Glomerular endothelial cell (primary cell): ENCODE data around the gene SCAPER. TPM values are rescaled to one million over a fixed set of nuclear protein-coding genes. Genes with fewer than 3 reads are reported as not detected.
"Not testable (repeated sequence)": the region's sequence is repeated elsewhere in the genome, so short reads cannot be mapped to it uniquely, and the experiment has no call there.

Source experiments
- DNase-seq: peaks from one replicate; pipeline ENCODE4 v3.0.0-alpha.2; 2011; ENCODE audit warnings: low read depth, low spot score; ENCODE audit errors: extremely low read depth
- total RNA-seq: library from RNA; depleted of rRNA; stranded (reverse); fragments of >200 nt; gene quantifications from 2 replicates; pipeline ENCODE4 v1.2.3, GENCODE V29; 2015

The SCAPER gene
- total RNA-seq, 1 donor from 2014 or later: 13.8 TPM

GRCh38 chr15:76334438-76335306 is 570.5 kb downstream of the SCAPER start:
- no peak for DNase-seq

DNA sequence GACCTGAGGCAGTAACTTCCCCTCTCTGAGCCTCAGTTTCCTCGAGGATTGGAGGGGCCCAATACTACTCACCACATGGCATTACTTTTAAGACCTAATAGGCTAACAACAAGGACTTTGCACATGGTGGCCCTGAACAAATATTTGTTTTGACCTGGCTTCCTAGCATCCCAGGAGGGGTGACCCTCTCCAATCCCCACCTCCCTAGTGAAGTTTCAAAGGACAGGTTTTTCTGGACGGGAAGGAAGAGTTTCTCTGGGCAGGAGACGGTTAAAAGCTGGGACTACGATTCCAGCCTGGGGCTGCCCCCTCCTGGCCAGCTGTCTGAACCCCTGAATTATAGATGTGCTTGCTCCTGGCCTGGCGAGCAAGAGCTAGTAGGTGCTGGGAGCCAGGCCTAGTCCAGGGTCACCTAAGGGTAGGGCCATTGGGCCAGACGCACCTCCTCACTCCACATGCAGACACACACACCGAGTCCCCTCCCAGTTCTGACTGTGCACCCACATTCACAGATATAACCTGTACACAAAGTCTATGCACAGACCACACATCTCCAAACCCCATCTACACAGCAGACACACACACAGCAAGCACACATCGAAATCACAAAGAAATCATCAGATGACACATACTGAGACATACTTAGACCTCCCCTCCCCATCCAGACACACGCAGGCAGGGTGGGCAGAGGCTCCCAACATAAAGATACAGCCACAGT is 571.3 kb downstream of the SCAPER start:
- DNase-seq: no peak

DNA sequence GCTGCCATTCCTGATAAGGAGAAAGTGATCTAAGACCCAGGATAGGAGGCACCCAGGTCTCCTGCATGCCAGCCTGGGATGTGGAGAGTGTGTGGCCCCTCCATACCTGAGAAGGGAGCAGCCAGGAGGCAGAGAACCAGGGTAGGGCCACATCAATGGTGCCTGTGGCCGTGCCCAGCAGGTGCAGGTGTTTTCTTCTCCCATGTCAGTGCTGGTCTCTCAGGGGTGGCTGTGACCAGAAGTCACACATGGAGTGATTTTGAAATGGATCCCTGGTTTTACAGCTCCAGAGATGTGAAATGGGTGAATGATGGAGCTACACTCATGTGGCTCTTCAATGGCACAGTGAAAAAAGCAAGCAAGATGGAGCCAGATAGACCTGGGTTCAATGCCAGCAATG is 571.8 kb downstream of the SCAPER start:
- no peak for DNase-seq

DNA sequence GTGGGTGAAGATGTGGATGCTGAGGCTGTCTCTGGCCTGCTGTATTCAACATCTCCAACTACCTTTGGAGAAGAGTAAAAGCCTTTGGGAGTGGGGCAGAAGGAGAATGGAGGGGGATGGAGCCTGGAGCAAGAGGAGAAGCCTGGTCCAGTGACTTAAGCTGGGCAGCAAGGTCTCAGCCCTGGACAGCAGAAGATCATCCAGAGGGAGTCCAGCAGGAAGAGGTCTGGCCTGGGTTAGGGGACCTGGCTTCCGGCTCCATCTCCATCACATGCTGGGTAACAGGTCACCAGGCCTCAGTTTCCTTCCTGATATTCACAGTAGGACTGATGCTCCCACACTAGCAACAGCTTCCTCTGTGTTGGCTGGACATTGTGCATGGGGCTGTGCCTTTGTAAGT is 572.3 kb downstream of the SCAPER start:
- no peak for DNase-seq

GRCh38 chr15:76330080-76330680 is 575.0 kb downstream of the SCAPER start:
- DNase-seq: no peak

- no peak for DNase-seq
Measured at GRCh38 chr15:76328958-76329357, 576.2 kb downstream of the SCAPER start.

- DNase-seq: no peak
Measured at GRCh38 chr15:76328106-76328696, 576.9 kb downstream of the SCAPER start.

DNA sequence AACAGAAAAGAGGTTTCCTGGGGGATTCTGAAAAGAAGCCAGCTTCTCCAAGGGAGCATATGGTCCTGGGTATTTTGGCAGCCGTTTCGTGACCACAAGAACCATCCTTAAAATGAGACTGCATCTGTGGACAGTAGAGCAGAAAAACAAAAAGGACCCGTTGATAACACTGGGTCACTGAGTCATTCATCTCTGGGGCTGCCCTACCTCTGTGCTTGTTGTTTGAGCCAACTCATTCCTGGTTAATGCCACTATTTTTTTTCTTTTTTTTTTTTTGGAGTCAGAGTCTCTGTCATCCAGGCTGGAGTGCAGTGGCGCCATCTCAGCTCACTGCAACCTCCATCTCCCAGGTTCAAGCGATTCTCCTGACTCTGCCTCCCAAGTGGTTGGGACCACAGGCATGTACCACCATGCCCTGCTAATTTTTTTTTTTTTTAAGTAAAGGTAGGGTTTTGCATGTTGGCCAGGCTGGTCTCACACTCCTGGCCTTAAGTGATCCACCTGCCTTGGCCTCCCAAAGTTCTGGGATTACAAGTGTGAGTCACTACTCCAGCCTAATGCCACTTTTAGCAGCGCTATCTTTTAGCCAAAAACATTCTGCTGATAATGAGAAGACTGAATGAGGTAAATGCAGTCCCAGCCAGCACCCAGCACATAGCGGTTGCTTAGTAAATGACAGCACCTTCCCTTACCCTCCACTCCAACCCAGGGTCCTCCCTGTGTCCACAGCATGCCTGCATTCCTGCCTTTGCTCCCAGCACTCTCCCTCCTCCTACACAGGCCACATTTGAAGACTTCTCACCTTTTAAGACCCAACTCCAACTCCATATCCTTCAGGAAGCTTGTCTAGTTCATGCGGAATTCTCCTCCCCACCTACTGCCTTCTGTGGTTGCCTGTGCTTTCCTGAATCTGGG is 577.7 kb downstream of the SCAPER start:
- no peak for DNase-seq

- no peak for DNase-seq
Measured at GRCh38 chr15:76325704-76326103, 579.4 kb downstream of the SCAPER start.

GRCh38 chr15:76324066-76324465 is 581.1 kb downstream of the SCAPER start:
- DNase-seq: no peak

DNA sequence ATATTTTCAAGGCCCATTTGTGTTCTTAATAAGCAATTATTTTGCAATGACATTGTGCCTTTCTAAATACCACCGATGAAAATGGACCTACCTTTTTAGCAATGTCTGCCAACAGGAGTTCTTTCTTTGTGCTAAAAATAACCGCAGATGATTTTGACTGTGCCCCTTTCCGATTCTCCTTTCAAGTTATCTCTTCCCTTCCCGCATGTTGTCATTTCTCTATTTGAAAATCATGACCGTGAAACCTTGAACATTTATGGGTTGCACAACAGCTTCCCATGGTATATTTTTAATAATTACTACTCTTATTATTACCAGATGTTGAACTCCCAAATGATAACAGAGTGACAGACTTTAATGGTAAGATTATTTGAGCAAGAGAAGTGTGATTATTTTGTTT is 583.5 kb downstream of the SCAPER start:
- DNase-seq: no peak

DNA sequence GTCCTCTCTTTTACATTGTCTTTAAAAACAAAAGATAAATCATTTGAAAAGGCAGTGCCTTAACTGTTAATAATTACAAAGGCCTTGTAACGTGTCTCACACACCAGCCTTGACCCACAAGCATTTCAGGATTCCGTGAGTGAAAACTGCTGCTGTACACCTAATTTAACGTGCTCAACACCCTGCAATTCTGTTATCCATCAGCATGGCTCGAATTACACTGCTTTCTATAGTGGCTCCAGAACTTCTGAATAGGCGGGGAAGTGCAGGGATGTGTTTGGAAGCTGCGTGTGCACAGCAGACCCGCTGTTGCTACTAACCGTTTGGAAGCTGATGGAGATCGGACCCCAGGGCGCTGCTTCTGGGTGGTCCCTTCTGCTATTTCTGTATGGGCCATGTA is 584.0 kb downstream of the SCAPER start:
- DNase-seq: no peak

- DNase-seq: no peak
Measured at GRCh38 chr15:76320012-76320411, 585.1 kb downstream of the SCAPER start.

DNA sequence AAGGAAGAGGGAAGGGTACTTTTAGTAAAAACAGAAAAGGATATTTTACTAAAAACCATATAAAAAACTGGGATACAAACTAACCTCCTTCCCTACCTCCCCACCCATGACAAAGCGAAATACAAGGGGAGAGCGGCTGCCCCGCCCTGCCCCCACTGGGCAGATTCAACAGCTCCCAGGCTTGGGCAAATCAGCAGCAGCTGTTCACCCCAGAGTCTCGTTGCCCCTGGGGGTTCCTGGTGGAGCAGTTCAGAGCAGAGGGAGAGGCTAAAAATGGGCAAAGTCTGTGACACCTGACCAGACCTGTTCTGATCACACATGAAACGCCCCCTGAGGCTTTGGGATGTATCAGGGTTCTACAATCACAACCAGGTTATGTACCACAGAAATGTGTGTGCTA is 591.4 kb downstream of the SCAPER start:
- no peak for DNase-seq

- not testable (repeated sequence) for DNase-seq
Measured at GRCh38 chr15:76313175-76313567, 592.0 kb downstream of the SCAPER start.

- DNase-seq: no peak
Measured at GRCh38 chr15:76312540-76313174, 592.5 kb downstream of the SCAPER start.

GRCh38 chr15:76311100-76311953 is 593.8 kb downstream of the SCAPER start, which contains the start of gene ETFA:
Gene ETFA (minus strand): TSS chr15:76311469. CDS start chr15:76311388, 81 bp downstream.
- peak; percentile 65 for DNase-seq

GRCh38 chr15:76310475-76311099 is 594.6 kb downstream of the SCAPER start:
- no peak for DNase-seq
